Tibial nerve (tissue), 4 donors: ENCODE results near the gene POGZ. TPM values are rescaled to one million over a fixed set of nuclear protein-coding genes. Genes with fewer than 3 reads are reported as not detected.
"Not testable (repeated sequence)": the region's sequence is repeated elsewhere in the genome, so short reads cannot be mapped to it uniquely, and the experiment has no call there.

ENCODE experiments used
- DNase-seq, 2 donors: peaks; one replicate each; pipeline ENCODE4 v3.0.0-alpha.2; 2019; ENCODE audit warnings: low spot score in 2 of 2
- H3K27ac ChIP-seq, 4 donors: fragments of 200-600 bp; sonication (generic) in 3 of 4; one replicate each; pipeline ENCODE4 v1.5.1; 2017 to 2019; ENCODE audit warnings: mild to moderate bottlenecking in 1 of 4
- H3K27me3 ChIP-seq, 2 donors: fragments of 200-600 bp; sonication (generic) in 1 of 2; one replicate each; pipeline versions ENCODE4 v1.5.1 to v1.6.0; 2017 to 2019
- H3K36me3 ChIP-seq, 3 donors: fragments of 200-600 bp; sonication (generic); one replicate each; pipeline ENCODE4 v1.5.1; 2018 to 2019
- H3K4me1 ChIP-seq, 4 donors: fragments of 200-600 bp; sonication (generic) in 3 of 4; one replicate each; pipeline ENCODE4 v1.5.1; 2017 to 2019
- H3K4me3 ChIP-seq, 4 donors: fragments of 200-600 bp; sonication (generic) in 3 of 4; one replicate each; pipeline ENCODE4 v1.5.1; 2017 to 2019; ENCODE audit warnings: mild to moderate bottlenecking in 1 of 4, moderate library complexity in 1 of 4
- H3K9me3 ChIP-seq, 4 donors: fragments of 200-600 bp; sonication (generic) in 3 of 4; one replicate each; pipeline ENCODE4 v1.5.1; 2017 to 2019
- CTCF ChIP-seq, 5 experiments: fragments of 200-600 bp in 3 of 5; fragments of 450-650 bp in 2 of 5; sonication (generic) in 3 of 5; IDR thresholded peaks; one replicate each; pipeline ENCODE4 v1.5.1; 2016 to 2019; ENCODE audit warnings: antibody characterized with exemption in 5 of 5, mild to moderate bottlenecking in 3 of 5, moderate library complexity in 2 of 5
- EP300 ChIP-seq, 2 donors: sonication (generic); formaldehyde crosslinking; IDR thresholded peaks; one replicate each; pipeline ENCODE4 v1.6.1; 2017; ENCODE audit warnings: antibody characterized with exemption in 2 of 2, mild to moderate bottlenecking in 1 of 2
- POLR2A ChIP-seq, 2 donors: fragments of 450-650 bp; IDR thresholded peaks; one replicate each; pipeline ENCODE4 v1.6.1; 2017; ENCODE audit warnings: antibody characterized with exemption in 2 of 2, mild to moderate bottlenecking in 2 of 2, moderate library complexity in 2 of 2
- WGBS, 2 donors: methylation state at CpG; one replicate each; pipeline ENCODE4 v1.1.5; 2018; 5-methylcytosine and 5-hydroxymethylcytosine counted together
- total RNA-seq, 4 donors: library from RNA; depleted of rRNA; stranded (reverse); fragments of >200 nt; gene quantifications; one replicate each; pipeline ENCODE4 v1.1.0, GENCODE V29; 2016

Gene POGZ
- total RNA-seq, 4 donors from 2014 or later, result 67.2 to 81.0 (median 72.7) TPM

- Histone ChIP-seq H3K4me3 (no peak overlapping the region), H3K36me3 (peaks cover 0 to 6% (median under 1%) of the 10 kb centered on the region in 3 donors), H3K4me1 (peaks cover 5 to 70% (median 23%) of the 10 kb centered on the region in 4 donors), H3K27me3 (no peaks in the 10 kb centered on the region), H3K9me3 (no peaks in the 10 kb centered on the region), H3K27ac (peak overlapping the region in 1 of 4 donors; percentile 39)
- DNase-seq, result peak in 1 of 2 donors; percentile 72
- WGBS, 2 donors, result 41 to 46% methylated on average over 4 of the region's 4 CpGs
- TF ChIP-seq CTCF (IDR thresholded peaks at IDR 0.05), result peak; percentile 53 to 77 (median 63)
- TF ChIP-seq POLR2A (IDR thresholded peaks at IDR 0.05), result no peak
Measured at GRCh38 chr1:151443846-151444782, 15.2 kb downstream of the POGZ start.

GRCh38 chr1:151437396-151437795 lies 21.9 kb downstream of the POGZ start:
- not testable (repeated sequence) for H3K36me3 ChIP-seq, H3K27me3 ChIP-seq, H3K9me3 ChIP-seq, H3K27ac ChIP-seq, DNase-seq, H3K4me3 ChIP-seq
- peaks cover 0 to 71% (median 23%) of the 10 kb centered on the region in 4 donors for H3K4me1 ChIP-seq
- WGBS, 2 donors, result 53 to 55% methylated on average over 8 of the region's 8 CpGs

GRCh38 chr1:151436985-151437384 lies 22.3 kb downstream of the POGZ start:
- no peaks in the 10 kb centered on the region for H3K9me3 ChIP-seq
- H3K36me3 ChIP-seq, result peaks cover 0 to 8% (median 6%) of the 10 kb centered on the region in 3 donors
- no peak for DNase-seq
- H3K27me3 ChIP-seq, result no peaks in the 10 kb centered on the region
- peaks cover 0 to 72% (median 23%) of the 10 kb centered on the region in 4 donors for H3K4me1 ChIP-seq
- no peak overlapping the region for H3K4me3 ChIP-seq
- no peak for TF ChIP-seq POLR2A (IDR thresholded peaks at IDR 0.05)
- TF ChIP-seq EP300 (IDR thresholded peaks at IDR 0.05), result no peak
- no peak for TF ChIP-seq CTCF (IDR thresholded peaks at IDR 0.05)
- 74% methylated on average over 6 of the region's 6 CpGs for WGBS, 2 donors
- H3K27ac ChIP-seq, result no peak overlapping the region

- no peak overlapping the region for H3K4me3 ChIP-seq
- H3K27ac ChIP-seq, result no peak overlapping the region
- DNase-seq, result no peak
- H3K4me1 ChIP-seq, result peaks cover 0 to 70% (median 14%) of the 10 kb centered on the region in 4 donors
- WGBS, 2 donors, result 79 to 81% methylated on average over 3 of the region's 3 CpGs
- H3K9me3 ChIP-seq, result no peaks in the 10 kb centered on the region
- TF ChIP-seq EP300 (IDR thresholded peaks at IDR 0.05) (no peak), POLR2A (IDR thresholded peaks at IDR 0.05) (no peak), CTCF (IDR thresholded peaks at IDR 0.05) (no peak)
- no peaks in the 10 kb centered on the region for H3K27me3 ChIP-seq
- H3K36me3 ChIP-seq, result peaks cover 0 to 14% (median 0%) of the 10 kb centered on the region in 3 donors
Measured at GRCh38 chr1:151435174-151435573, 24.1 kb downstream of the POGZ start.

GRCh38 chr1:151433827-151434226 lies 25.5 kb downstream of the POGZ start:
- Histone ChIP-seq H3K4me1 (peaks cover 0 to 61% (median 11%) of the 10 kb centered on the region in 4 donors), H3K36me3 (peaks cover 0 to 23% (median 0%) of the 10 kb centered on the region in 3 donors)
- H3K27me3 ChIP-seq, H3K9me3 ChIP-seq, H3K4me3 ChIP-seq, DNase-seq, H3K27ac ChIP-seq: not testable (repeated sequence)
- WGBS, 2 donors, result 89 to 90% methylated on average over 5 of the region's 5 CpGs

- Histone ChIP-seq H3K4me3 (no peak overlapping the region), H3K4me1 (peaks cover 0 to 36% (median 0%) of the 10 kb centered on the region in 4 donors), H3K9me3 (no peaks in the 10 kb centered on the region), H3K36me3 (peaks cover 0 to 71% (median 11%) of the 10 kb centered on the region in 3 donors), H3K27me3 (no peaks in the 10 kb centered on the region), H3K27ac (no peak overlapping the region)
- no peak for DNase-seq
- WGBS, 2 donors, result 92 to 95% methylated on average over 7 of the region's 7 CpGs
- TF ChIP-seq CTCF (IDR thresholded peaks at IDR 0.05) (no peak), EP300 (IDR thresholded peaks at IDR 0.05) (no peak), POLR2A (IDR thresholded peaks at IDR 0.05) (no peak)
Measured at GRCh38 chr1:151428068-151428467, 31.2 kb downstream of the POGZ start.
